Measurements from ENCODE around the gene ZNF316. TPM values are rescaled to one million over a fixed set of nuclear protein-coding genes. Genes with fewer than 3 reads are reported as not detected.

The ZNF316 gene
- total and polyA plus RNA-seq, 10 of the 15 experiments (the other 5 are each of a cell fraction or from before 2014, with no cell fraction given), result 0.03 to 28.9 (median 5.7) TPM

GRCh38 chr7:6639627-6640026 lies 2.5 kb downstream of the ZNF316 start:
- ChIA-PET POLR2A (no interaction called here), SMC1A (ENCODE audit: uncharacterized antibody, unreplicated experiment) (no interaction called here), RAD21 (ENCODE audit: unreplicated experiment) (no interaction called here), CTCF (interaction anchor here (1.5 kb wide), 1 partner anchor 19 kb away, joined by 3 read pairs; no protein-coding TSS in a partner anchor)
- Histone ChIP-seq H3K4me1 (ENCODE audit: control insufficient read depth, insufficient read depth, low read length) (peaks cover 9% of the 10 kb centered on the region; the same call in 1 of the 2 replicates), H3K27ac (ENCODE audit: control insufficient read depth, insufficient read depth) (no peak overlapping the region), H3K4me3 (peak overlapping the region; percentile 73; the same call in 1 of the 2 replicates), H3K9ac (ENCODE audit: control insufficient read depth, insufficient read depth, low read length) (no peak overlapping the region), H3K79me2 (ENCODE audit: control insufficient read depth, insufficient read depth, low read length) (peaks cover 22% of the 10 kb centered on the region), H3K27me3 (replicated peaks in 1 of 2; ENCODE audit: control insufficient read depth in 2 of 2, insufficient read depth in 2 of 2, low read length in 1 of 2) (no peaks in the 10 kb centered on the region), H3K4me2 (ENCODE audit: control insufficient read depth, insufficient read depth) (peak overlapping the region; percentile 25; the same call in 1 of the 2 replicates), H3K36me3 (ENCODE audit: control insufficient read depth in 2 of 2, insufficient read depth in 2 of 2, low read length in 1 of 2) (peaks cover 2 to 22% of the 10 kb centered on the region in 2 experiments; a peak in 3 of 4 replicates), H4K20me1 (ENCODE audit: control insufficient read depth, insufficient read depth) (no peaks in the 10 kb centered on the region; the same call in 1 of the 2 replicates), H2AFZ (ENCODE audit: control insufficient read depth, low read depth, low read length) (no peak overlapping the region), H3K9me3 (replicated peaks; ENCODE audit: control insufficient read depth, insufficient read depth, low read length) (no peaks in the 10 kb centered on the region; the same call in 2 of the 3 replicates)
- in situ Hi-C loops (cut with MboI), result no loop called here
- ATAC-seq (no peak), FAIRE-seq (no peak), DNase-seq (ENCODE audit: low read depth, low spot score) (no peak)
- intact Hi-C loops (cut with micrococcal nuclease; ENCODE audit: unreplicated experiment), result loop anchor here (5.0 kb wide), 1 partner anchor 62 kb away; the partner anchor contains the start of gene ZDHHC4
- TF ChIP-seq, protein P1, sequence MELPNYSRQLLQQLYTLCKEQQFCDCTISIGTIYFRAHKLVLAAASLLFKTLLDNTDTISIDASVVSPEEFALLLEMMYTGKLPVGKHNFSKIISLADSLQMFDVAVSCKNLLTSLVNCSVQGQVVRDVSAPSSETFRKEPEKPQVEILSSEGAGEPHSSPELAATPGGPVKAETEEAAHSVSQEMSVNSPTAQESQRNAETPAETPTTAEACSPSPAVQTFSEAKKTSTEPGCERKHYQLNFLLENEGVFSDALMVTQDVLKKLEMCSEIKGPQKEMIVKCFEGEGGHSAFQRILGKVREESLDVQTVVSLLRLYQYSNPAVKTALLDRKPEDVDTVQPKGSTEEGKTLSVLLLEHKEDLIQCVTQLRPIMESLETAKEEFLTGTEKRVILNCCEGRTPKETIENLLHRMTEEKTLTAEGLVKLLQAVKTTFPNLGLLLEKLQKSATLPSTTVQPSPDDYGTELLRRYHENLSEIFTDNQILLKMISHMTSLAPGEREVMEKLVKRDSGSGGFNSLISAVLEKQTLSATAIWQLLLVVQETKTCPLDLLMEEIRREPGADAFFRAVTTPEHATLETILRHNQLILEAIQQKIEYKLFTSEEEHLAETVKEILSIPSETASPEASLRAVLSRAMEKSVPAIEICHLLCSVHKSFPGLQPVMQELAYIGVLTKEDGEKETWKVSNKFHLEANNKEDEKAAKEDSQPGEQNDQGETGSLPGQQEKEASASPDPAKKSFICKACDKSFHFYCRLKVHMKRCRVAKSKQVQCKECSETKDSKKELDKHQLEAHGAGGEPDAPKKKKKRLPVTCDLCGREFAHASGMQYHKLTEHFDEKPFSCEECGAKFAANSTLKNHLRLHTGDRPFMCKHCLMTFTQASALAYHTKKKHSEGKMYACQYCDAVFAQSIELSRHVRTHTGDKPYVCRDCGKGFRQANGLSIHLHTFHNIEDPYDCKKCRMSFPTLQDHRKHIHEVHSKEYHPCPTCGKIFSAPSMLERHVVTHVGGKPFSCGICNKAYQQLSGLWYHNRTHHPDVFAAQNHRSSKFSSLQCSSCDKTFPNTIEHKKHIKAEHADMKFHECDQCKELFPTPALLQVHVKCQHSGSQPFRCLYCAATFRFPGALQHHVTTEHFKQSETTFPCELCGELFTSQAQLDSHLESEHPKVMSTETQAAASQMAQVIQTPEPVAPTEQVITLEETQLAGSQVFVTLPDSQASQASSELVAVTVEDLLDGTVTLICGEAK (IDR thresholded peaks at IDR 0.05; ENCODE audit: borderline replicate concordance), result no peak
- TF ChIP-seq MTA2 (IDR thresholded peaks at IDR 0.05; ENCODE audit: low read depth), result no peak
- TF ChIP-seq, protein P2, sequence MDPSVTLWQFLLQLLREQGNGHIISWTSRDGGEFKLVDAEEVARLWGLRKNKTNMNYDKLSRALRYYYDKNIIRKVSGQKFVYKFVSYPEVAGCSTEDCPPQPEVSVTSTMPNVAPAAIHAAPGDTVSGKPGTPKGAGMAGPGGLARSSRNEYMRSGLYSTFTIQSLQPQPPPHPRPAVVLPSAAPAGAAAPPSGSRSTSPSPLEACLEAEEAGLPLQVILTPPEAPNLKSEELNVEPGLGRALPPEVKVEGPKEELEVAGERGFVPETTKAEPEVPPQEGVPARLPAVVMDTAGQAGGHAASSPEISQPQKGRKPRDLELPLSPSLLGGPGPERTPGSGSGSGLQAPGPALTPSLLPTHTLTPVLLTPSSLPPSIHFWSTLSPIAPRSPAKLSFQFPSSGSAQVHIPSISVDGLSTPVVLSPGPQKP (IDR thresholded peaks at IDR 0.05; ENCODE audit: low read depth, low read length), result no peak
- TF ChIP-seq CEBPZ (IDR thresholded peaks at IDR 0.05; ENCODE audit: low read depth, low read length), result no peak
- TF ChIP-seq, protein P3, sequence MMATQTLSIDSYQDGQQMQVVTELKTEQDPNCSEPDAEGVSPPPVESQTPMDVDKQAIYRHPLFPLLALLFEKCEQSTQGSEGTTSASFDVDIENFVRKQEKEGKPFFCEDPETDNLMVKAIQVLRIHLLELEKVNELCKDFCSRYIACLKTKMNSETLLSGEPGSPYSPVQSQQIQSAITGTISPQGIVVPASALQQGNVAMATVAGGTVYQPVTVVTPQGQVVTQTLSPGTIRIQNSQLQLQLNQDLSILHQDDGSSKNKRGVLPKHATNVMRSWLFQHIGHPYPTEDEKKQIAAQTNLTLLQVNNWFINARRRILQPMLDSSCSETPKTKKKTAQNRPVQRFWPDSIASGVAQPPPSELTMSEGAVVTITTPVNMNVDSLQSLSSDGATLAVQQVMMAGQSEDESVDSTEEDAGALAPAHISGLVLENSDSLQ (IDR thresholded peaks at IDR 0.05), result no peak
- TF ChIP-seq MAX (IDR thresholded peaks at IDR 0.05; ENCODE audit: low read depth, low read length), result no peak
- no peak for TF ChIP-seq NRF1 (conservative IDR thresholded peaks at IDR 0.05; ENCODE audit: low read depth, low read length)
- TF ChIP-seq ZNF622 (IDR thresholded peaks at IDR 0.05), result no peak
- no peak for TF ChIP-seq RAD51 (IDR thresholded peaks at IDR 0.05)
- TF ChIP-seq RB1 (IDR thresholded peaks at IDR 0.05; ENCODE audit: borderline replicate concordance), result no peak
- no peak for TF ChIP-seq POLR2AphosphoS2 (IDR thresholded peaks at IDR 0.05; ENCODE audit: low read depth, low read length)
- no peak for TF ChIP-seq KAT2A (conservative IDR thresholded peaks at IDR 0.05; ENCODE audit: control insufficient read depth, low read depth, low read length)
- no peak for TF ChIP-seq POLR2AphosphoS5 (IDR thresholded peaks at IDR 0.05; ENCODE audit: low read length)
- no peak for TF ChIP-seq PAX8 (IDR thresholded peaks at IDR 0.05)
- BruUV-seq (replicated peaks), result no TSS peak
- over 99% methylated on average over 11 of the region's 11 CpGs for WGBS (ENCODE audit: insufficient coverage, insufficient replicate concordance, low lambda C conversion rate, missing lambda C conversion rate)
